22Rv1 (cell line): ENCODE measurements around the gene RBCK1.

Experiments
- ZFX ChIP-seq: fragments of 450-650 bp; IDR thresholded peaks from 2 replicates; pipeline ENCODE4 v1.6.1; 2017; ENCODE audit warnings: antibody characterized with exemption, borderline replicate concordance
- TF ChIP-seq, protein P1 (sequence below): fragments of 450-650 bp; IDR thresholded peaks from 2 replicates; pipeline ENCODE4 v1.5.1; 2017; ENCODE audit warnings: mild to moderate bottlenecking

DNA sequence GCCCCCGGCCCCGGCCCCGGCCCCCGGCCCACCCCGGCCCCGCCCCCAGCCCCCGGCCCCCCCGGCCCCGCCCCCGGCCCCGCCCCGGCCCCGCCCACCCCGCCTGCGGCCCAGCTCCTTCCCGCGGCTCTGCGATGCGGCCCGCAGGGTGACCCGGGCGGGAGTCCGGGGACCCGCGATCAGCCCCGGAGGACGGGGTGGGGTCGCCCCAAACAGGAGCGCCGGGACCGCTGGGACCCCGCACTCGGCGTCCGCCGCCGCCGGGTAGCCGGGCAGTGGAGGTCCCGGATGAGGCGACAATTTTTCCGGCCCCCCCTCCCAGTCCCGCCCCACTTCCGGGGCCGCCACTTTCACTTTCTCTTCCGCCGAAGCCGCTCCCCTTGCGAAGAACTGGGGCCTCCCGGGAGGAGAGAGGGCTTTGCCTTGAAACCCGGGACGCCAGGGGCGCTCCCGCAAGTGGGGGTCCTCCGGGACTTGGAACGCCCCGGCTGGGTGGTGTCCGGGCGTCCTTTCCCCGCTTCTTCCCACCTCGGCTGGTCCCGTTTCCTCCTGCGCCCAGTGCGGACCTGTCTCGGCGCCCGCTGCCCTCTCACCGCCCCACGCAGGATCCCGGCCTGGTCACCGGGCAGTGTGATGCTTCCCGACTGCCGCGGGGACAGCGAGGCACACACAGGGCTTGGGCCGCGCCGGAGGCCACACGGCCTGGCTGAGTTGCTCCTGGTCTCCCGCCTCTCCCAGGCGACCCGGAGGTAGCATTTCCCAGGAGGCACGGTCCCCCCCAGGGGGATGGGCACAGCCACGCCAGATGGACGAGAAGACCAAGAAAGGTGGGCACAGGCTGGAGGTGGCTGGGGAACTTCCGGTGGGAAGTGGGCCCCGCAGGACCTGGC, at the start of gene RBCK1:
- TF ChIP-seq, protein P1, sequence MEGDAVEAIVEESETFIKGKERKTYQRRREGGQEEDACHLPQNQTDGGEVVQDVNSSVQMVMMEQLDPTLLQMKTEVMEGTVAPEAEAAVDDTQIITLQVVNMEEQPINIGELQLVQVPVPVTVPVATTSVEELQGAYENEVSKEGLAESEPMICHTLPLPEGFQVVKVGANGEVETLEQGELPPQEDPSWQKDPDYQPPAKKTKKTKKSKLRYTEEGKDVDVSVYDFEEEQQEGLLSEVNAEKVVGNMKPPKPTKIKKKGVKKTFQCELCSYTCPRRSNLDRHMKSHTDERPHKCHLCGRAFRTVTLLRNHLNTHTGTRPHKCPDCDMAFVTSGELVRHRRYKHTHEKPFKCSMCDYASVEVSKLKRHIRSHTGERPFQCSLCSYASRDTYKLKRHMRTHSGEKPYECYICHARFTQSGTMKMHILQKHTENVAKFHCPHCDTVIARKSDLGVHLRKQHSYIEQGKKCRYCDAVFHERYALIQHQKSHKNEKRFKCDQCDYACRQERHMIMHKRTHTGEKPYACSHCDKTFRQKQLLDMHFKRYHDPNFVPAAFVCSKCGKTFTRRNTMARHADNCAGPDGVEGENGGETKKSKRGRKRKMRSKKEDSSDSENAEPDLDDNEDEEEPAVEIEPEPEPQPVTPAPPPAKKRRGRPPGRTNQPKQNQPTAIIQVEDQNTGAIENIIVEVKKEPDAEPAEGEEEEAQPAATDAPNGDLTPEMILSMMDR, result no peak
- TF ChIP-seq ZFX, result no peak
